Activated CD4-positive, CD25-positive, alpha-beta regulatory T cell treated with anti-CD3 and anti-CD28 coated beads, Interleukin-2, amount 50 U/mL, for 24 hours (primary cell): ENCODE data around the gene ENTPD8.
"Not testable (repeated sequence)": the region's sequence is repeated elsewhere in the genome, so short reads cannot be mapped to it uniquely, and the experiment has no call there.

Source experiments
- ATAC-seq, 2 donors: fragments of 150-1000 bp; cut with Tn5 transposase; one replicate each; pipeline ENCODE4 v1.10.0; 2021; ENCODE audit warnings: mild to moderate bottlenecking in 1 of 2, moderate library complexity in 1 of 2

Gene ENTPD8

DNA sequence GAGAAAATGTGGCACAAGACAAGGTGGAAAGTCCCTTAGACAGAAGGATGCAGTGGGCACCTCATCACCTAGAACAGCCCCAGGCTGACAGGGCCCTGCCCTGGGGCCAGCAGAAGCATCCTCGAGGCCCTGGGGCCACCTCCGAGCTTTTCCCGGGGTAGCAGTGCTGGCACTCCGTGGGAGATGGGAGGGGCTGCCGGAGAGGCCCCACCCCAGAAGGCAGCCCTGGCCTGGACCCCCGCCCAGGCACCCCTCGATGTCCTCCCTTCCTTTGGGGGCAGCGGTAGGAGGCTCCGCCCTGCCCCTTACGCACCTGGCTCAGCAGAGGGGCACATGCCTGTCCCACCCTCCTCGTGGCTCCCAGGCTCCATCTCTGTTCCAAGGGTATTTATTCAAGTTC, 35.7 kb upstream of the ENTPD8 start:
- no peak for ATAC-seq

DNA sequence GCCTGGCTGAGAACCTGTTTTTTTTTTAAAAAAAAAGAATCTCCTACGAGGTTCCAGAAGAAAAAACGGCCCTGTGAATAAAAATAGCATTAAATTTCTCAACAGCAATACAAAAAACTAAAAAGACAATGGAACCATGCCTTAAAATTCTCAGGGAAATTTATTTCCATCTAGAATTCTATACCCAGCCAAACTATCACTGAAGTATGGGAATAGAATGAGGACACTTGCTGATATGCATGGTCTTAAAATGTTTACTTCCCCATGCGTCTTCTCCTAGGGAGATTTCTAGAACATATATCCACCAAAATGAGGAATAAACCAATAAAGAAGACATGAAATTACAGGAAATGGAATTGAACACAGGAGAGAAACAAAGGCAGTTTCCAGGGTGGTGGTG, 34.5 kb upstream of the ENTPD8 start:
- no peak for ATAC-seq

- ATAC-seq: no peak
Observed at GRCh38 chr9:137474271-137474670, 33.1 kb upstream of the ENTPD8 start.

DNA sequence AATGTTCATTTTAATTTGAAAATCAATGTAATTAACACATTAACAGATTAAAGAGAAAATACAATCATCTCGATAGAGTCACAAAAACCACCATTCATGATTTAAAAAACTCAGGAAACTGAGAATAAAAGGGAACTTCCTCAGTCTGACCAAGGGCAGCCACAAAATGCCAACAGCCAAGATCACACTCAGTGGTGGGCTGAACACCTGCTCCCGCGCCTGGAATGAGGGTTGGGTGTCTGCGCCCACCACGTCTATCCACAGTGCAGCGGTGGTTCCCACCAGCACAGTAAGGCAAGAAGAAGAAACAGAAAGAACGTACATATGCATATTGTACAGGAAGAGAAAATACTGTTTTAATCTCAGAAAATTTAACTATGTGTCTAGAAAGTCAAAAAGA, 29.6 kb upstream of the ENTPD8 start:
- ATAC-seq: no peak

DNA sequence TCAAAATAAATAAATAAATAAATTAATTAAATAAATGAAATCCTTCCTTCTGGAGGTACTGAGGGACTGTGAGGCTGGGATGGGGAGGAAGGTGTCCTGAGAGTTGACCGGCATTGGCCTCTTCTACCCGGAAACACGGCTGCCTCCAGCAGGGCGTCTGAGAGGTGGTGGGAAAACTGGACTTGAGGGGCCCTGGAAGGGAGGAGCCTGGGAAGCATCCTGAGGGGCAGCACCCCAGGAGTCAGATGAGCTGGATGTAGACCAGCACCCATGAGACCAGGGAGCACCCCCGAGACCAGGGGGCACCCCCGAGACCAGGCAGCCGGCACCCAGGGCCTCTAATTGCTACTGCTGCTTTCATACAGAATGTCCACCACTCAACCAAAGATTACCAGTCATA, 26.7 kb upstream of the ENTPD8 start:
- ATAC-seq: no peak

DNA sequence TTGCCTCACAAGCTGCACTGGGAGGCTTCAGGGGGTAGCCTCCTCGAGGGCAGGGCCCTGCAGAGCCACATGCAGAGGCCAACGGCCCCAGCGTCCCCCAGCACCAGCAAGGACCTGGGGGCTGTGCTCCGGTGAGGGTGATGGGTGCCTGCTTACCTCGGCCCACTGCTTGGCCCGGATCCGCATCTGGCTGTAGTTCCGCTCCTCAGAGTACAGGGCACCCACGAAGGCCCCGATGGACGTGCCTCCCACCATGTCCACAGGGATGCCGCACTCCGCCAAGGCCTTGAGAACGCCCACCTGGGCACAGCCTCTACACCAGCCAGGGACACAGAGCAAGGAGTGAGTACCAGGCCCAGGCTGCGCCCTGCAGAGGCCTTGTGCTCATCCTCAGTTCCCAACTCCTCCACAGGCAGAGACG, 26.0 kb upstream of the ENTPD8 start:
- no peak for ATAC-seq

GRCh38 chr9:137466389-137467085, 25.4 kb upstream of the ENTPD8 start:
- not testable (repeated sequence) for ATAC-seq

- no peak for ATAC-seq
Observed at GRCh38 chr9:137465720-137466388, 24.7 kb upstream of the ENTPD8 start.

- no peak for ATAC-seq
Observed at GRCh38 chr9:137465000-137465719, 24.0 kb upstream of the ENTPD8 start.

GRCh38 chr9:137464291-137464999, 23.3 kb upstream of the ENTPD8 start:
- ATAC-seq: no peak

- ATAC-seq: no peak
Observed at GRCh38 chr9:137463931-137464290, 22.8 kb upstream of the ENTPD8 start.

GRCh38 chr9:137462986-137463930, 22.1 kb upstream of the ENTPD8 start:
- ATAC-seq: no peak

DNA sequence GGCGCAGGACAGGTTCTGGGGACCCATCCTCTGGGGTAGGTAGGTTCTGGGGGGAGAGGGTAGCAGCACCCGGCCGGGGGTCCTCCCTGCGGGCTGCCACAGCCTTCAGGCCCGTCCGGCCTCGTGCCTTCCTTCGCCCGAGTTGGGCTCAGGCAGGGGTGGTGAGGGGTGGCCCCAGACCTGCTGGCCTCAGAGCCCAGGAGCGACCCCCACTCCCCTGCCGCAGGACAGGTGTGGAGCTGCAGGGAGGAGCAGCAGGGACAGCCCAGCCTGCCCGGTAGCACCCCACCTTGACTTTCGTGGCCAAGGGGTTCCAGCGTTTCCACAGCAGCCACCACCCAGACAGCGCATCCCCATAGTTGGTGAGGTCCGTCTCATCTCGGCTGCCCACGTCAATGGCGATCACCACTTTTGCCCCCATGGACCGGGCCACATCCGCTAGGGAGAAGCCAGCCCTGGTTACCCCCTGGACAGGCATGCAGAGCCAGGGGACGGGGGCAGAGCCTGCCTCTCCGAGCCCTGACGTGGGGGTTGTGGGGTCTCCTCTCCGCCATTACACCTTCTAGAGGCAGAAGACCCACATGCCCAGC, 21.3 kb upstream of the ENTPD8 start:
- ATAC-seq: no peak

DNA sequence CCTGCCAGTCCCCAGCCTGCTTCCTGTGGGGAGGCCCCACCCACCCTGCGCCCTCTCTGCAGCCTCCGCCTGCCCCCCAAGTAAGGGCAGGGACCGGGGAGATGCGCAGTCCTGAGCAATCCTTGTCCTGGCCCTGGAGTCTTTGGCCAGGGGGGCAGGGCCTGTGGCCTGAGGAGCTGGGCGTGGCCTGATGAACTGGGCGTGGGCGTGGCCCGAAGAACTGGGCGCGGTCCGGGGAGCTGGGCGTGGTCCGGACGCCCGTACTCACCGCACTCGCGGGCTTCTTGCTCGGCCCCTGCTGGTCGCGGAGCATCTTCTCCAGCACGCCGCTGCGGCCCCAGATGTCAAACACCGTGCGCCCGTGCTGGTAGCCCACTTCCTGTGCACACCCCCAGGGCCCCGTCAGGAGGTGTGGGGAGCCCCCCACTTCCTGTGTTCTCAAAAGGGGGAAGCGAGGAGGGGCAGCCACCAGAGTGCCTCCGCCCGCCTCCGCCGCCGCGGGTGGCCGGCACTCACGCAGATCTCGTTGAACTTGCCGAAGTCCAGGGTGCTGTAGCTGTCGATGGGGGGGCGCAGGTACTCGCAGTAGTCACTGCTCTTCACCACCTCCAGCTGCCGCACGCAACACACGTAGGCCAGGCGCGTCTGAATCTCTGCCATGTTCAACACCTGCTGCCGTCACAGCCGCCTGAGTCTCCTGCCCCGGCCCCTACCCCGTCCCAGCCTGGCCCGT, 20.7 kb upstream of the ENTPD8 start:
- peak; percentile 74 to 75 for ATAC-seq

DNA sequence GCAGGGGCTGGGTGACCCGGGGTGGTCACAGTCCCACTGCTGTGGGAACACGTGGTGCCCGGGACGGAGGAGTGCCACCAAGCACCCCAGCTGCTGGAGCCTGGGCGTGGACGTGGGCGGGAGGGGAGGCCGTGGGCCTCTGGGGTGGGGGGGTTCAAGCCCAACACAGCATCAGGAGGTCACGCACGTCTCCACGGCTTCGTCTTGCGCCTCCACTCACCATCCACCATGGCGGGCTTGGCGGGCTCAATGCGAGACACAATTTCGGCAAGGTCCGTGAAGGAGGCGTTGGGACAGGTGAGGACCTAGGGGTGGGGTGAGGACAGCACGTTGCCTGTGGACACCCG, 20.1 kb upstream of the ENTPD8 start:
- ATAC-seq: no peak

DNA sequence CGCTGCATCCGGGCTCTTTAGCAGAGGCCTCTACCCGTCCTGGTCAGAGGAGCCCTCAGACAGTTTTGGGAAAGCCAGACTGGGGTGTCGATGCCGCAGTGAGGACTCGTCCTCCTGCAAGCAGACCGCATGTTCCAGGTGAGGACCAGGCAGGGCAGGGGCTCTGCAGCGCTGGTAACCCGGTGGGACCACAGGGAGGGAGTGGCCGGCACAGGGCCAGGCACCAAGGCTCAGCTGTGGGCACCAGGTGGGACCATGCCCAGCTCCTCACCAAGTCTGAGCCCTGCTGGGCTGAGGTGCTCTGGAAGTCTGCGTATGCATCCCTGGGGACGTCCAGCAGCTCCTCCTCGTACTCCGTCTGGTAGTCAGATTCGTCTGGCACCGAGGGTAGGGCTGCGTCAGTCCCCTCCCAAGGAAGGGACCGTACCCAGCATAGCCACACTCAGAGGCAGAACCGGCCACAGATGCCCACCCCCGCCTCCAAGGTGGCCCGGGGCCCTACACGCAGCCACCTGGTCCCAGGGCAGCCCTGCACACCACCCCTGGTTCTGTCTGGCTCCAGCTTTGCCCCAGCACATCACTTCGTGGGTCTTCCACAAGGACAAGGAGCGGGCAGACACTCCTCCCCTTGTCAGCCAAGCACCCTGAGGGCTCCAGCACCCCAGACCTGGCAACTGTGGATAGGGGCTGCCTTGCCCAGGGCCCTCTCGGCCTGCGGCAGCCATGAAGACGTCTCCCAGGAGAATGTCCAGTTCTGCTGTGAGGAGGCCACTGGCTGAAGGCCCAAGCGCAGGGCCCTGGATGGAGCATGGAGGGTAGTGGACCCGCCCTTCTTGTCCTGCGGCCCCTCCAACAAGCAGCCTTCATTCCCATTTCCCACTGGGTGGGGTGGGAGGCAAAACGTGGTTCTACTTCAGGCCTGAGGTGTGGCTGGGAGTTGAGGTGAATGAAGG, 19.5 kb upstream of the ENTPD8 start:
- no peak for ATAC-seq

DNA sequence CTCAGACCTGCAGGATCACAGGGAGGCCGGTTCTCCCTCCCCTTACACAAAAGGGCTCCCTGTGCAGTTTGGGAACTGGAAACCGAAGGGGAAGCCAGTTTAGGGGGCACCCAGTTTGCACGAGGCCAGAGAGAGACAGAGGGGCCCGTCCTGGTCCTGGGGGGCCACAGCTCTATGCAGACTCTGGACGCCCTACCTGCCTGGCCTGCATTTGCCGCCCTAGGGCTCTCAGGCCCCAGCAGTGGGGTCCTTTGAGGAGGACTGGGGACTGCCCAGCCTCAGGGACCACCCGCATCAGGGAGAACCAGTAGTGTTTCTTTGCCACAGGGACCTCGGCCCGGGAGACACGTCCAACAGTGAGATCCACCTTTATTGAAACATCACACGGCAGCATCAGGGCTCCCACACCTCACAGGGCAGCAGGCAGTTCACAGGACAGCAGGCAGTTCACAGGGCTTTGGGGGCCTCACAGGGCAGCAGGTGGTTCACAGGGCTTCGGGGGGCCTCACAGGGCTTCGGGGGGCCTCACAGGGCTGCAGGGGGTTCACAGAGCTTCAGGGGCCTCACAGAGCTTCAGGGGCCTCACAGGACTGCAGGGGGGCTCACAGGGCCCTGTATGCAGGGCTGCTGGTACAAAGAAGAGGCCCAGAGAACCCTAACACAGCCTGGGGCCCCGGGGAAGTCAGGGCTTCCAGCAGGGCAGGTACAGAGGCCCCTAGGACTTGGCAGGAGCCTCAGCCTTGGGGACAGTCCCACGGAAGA, 18.6 kb upstream of the ENTPD8 start:
- ATAC-seq: no peak

GRCh38 chr9:137459152-137459600, 18.0 kb upstream of the ENTPD8 start, which contains the start of gene NSMF:
NSMF (minus strand) TSS chr9:137459334; CDS start chr9:137459102, 232 bp downstream.
- peak; percentile 76 to 79 for ATAC-seq
